Stomach (tissue), 9 donors: ENCODE data around the gene NECAB3. TPM values are rescaled to one million over a fixed set of nuclear protein-coding genes. Genes with fewer than 3 reads are reported as not detected.
A peak's percentile ranks its signal among the peaks of the same experiment; 100 is the strongest.

Source experiments
- DNase-seq, 2 donors: peaks; one replicate each; pipeline versions ENCODE4 v3.0.0 to v3.0.0-alpha.2; 2013 to 2019
- H3K27ac ChIP-seq, 5 donors: fragments of 200-600 bp in 4 of 5; sonication (generic) in 4 of 5; one replicate each; pipeline ENCODE4 v1.5.1; 2013 to 2019; ENCODE audit warnings: mild to moderate bottlenecking in 1 of 5, moderate library complexity in 1 of 5
- H3K27me3 ChIP-seq, 3 donors: fragments of 200-600 bp; sonication (generic); one replicate each; pipeline ENCODE4 v1.5.1; 2017 to 2019; ENCODE audit warnings: mixed run types in 1 of 3
- H3K36me3 ChIP-seq, 4 donors: fragments of 200-600 bp; sonication (generic); 1 replicate in 3 of 4; 2 replicates in 1 of 4; pipeline ENCODE4 v1.5.1; 2016 to 2019
- H3K4me1 ChIP-seq, 4 donors: fragments of 200-600 bp; sonication (generic); one replicate each; pipeline ENCODE4 v1.5.1; 2016 to 2019
- H3K4me3 ChIP-seq, 4 donors: fragments of 200-600 bp; sonication (generic) in 3 of 4; one replicate each; pipeline ENCODE4 v1.5.1; 2016 to 2019; ENCODE audit warnings: mild to moderate bottlenecking in 1 of 4
- H3K9me3 ChIP-seq, 4 donors: fragments of 200-600 bp; sonication (generic); one replicate each; pipeline ENCODE4 v1.5.1; 2016 to 2019
- CTCF ChIP-seq, 7 experiments: fragments of 450-650 bp in 4 of 7; fragments of 200-600 bp in 3 of 7; sonication (generic) in 3 of 7; IDR thresholded peaks; one replicate each; pipeline ENCODE4 v1.5.1; 2016 to 2019; ENCODE audit warnings: antibody characterized with exemption in 7 of 7, control low read depth in 2 of 7, mild to moderate bottlenecking in 1 of 7
- EP300 ChIP-seq: sonication (generic); formaldehyde crosslinking; IDR thresholded peaks from one replicate; pipeline ENCODE4 v1.6.1; 2017; ENCODE audit warnings: antibody characterized with exemption
- POLR2A ChIP-seq, 4 donors: fragments of 450-650 bp; IDR thresholded peaks; one replicate each; pipeline ENCODE4 v1.6.1; 2016; ENCODE audit warnings: antibody characterized with exemption in 4 of 4, control low read depth in 2 of 4, mild to moderate bottlenecking in 1 of 4, moderate library complexity in 1 of 4
- POLR2AphosphoS5 ChIP-seq, 3 donors: sonication (generic); formaldehyde crosslinking; IDR thresholded peaks; one replicate each; pipeline ENCODE4 v1.6.1; 2016; ENCODE audit warnings: antibody characterized with exemption in 3 of 3
- WGBS, 5 donors: extraction: QIAGEN DNeasy Blood & Tissue Kit in 3 of 5; methylation state at CpG; one replicate each; pipeline versions ENCODE4 v1.1.5 to v1.1.7; 2013 to 2018; 5-methylcytosine and 5-hydroxymethylcytosine counted together
- intact Hi-C: fragments of 100-400 bp; cut with DNase I; formaldehyde crosslinking; loops from one replicate; pipeline ENCODE4 v1.15.1; 2023; ENCODE audit warnings: low total_unique reads
- polyA plus RNA-seq, 3 donors: library from polyadenylated mRNA; stranded (reverse); fragments of 200-250 nt; gene quantifications; one replicate each; pipeline ENCODE4 v1.2.3, GENCODE V29; 2013
- total RNA-seq, 5 donors: library from RNA; depleted of rRNA; stranded (reverse); fragments of >200 nt; gene quantifications; one replicate each; pipeline versions ENCODE4 v1.1.0 to v1.2.3, GENCODE V29; 2014 to 2016
- donor health status: healthy with polysubstance abuse.
- donor health status: Bipolar disorder and iron deficiency.
- donor health status: healthy.

The NECAB3 gene
- total and polyA plus RNA-seq, 8 donors, result 28.1 to 335 (median 68.9) TPM

- H3K4me1 ChIP-seq, result peaks cover 12 to 33% (median 23%) of the 10 kb centered on the region in 4 donors
- no peaks in the 10 kb centered on the region for H3K27me3 ChIP-seq
- H3K9me3 ChIP-seq, result no peaks in the 10 kb centered on the region
- peak overlapping the region in 3 of 4 donors; percentile 48 to 57 (median 48) for H3K4me3 ChIP-seq
- peak overlapping the region in 4 of 5 donors; percentile 41 to 84 (median 66) for H3K27ac ChIP-seq
- DNase-seq, result peak in 1 of 2 donors; percentile 81
- 25 to 43% (median 35%) methylated on average over 8 to 10 of the region's 10 CpGs for WGBS, 5 donors
- intact Hi-C loops, result no loop called here
- no peak for TF ChIP-seq POLR2A (IDR thresholded peaks at IDR 0.05)
- no peak for TF ChIP-seq POLR2AphosphoS5 (IDR thresholded peaks at IDR 0.05)
- TF ChIP-seq CTCF (IDR thresholded peaks at IDR 0.05), result no peak
- no peak for TF ChIP-seq EP300
- peaks cover 0 to 4% (median 0%) of the 10 kb centered on the region in 4 donors for H3K36me3 ChIP-seq
These were observed 10.5 kb upstream of the NECAB3 start for GRCh38 chr20:33684533-33685327.

- Histone ChIP-seq H3K9me3 (no peaks in the 10 kb centered on the region), H3K27ac (no peak overlapping the region), H3K4me3 (no peak overlapping the region), H3K4me1 (peaks cover 14 to 28% (median 17%) of the 10 kb centered on the region in 4 donors), H3K36me3 (peaks cover 0 to 4% (median 0%) of the 10 kb centered on the region in 4 donors), H3K27me3 (no peaks in the 10 kb centered on the region)
- TF ChIP-seq CTCF (IDR thresholded peaks at IDR 0.05), result no peak
- TF ChIP-seq POLR2A (IDR thresholded peaks at IDR 0.05), result no peak
- TF ChIP-seq POLR2AphosphoS5 (IDR thresholded peaks at IDR 0.05), result no peak
- TF ChIP-seq EP300, result no peak
- DNase-seq, result no peak
- intact Hi-C loops, result no loop called here
- 81 to 87% (median 86%) methylated on average over 9 of the region's 9 CpGs for WGBS, 5 donors
These were observed 7.6 kb upstream of the NECAB3 start for GRCh38 chr20:33681728-33682353.

GRCh38 chr20:33681288-33681687 is 7.1 kb upstream of the NECAB3 start:
- Histone ChIP-seq H3K27ac (no peak overlapping the region), H3K9me3 (no peaks in the 10 kb centered on the region), H3K36me3 (peaks cover 0 to 4% (median 0%) of the 10 kb centered on the region in 4 donors), H3K4me3 (no peak overlapping the region), H3K27me3 (no peaks in the 10 kb centered on the region), H3K4me1 (peaks cover 18 to 29% (median 20%) of the 10 kb centered on the region in 4 donors)
- intact Hi-C loops, result no loop called here
- TF ChIP-seq POLR2A (IDR thresholded peaks at IDR 0.05), result no peak
- no peak for TF ChIP-seq CTCF (IDR thresholded peaks at IDR 0.05)
- TF ChIP-seq EP300, result no peak
- TF ChIP-seq POLR2AphosphoS5 (IDR thresholded peaks at IDR 0.05), result no peak
- WGBS, 5 donors, result 82 to 92% (median 86%) methylated on average over 4 to 5 of the region's 5 CpGs
- no peak for DNase-seq

- Histone ChIP-seq H3K4me1 (peaks cover 22 to 33% (median 24%) of the 10 kb centered on the region in 4 donors), H3K27ac (no peak overlapping the region), H3K27me3 (no peaks in the 10 kb centered on the region), H3K4me3 (no peak overlapping the region), H3K36me3 (peaks cover 0 to 4% (median 0%) of the 10 kb centered on the region in 4 donors), H3K9me3 (no peaks in the 10 kb centered on the region)
- intact Hi-C loops, result no loop called here
- 88 to 96% (median 91%) methylated on average over 2 of the region's 2 CpGs for WGBS, 5 donors
- no peak for DNase-seq
- TF ChIP-seq CTCF (IDR thresholded peaks at IDR 0.05), result no peak
These were observed 6.5 kb upstream of the NECAB3 start for GRCh38 chr20:33680686-33681085.
